ENCODE data around the gene THAP7. TPM values are rescaled to one million over a fixed set of nuclear protein-coding genes. Genes with fewer than 3 reads are reported as not detected.
A peak's percentile ranks its signal among the peaks of the same experiment; 100 is the strongest.

THAP7 gene
- total and polyA plus RNA-seq, 8 donors = 9.0 to 54.9 (median 13.8) TPM

- FAIRE-seq (no peak), DNase-seq (peak in 5 of 6 donors; percentile 29 to 70 (median 57)), ATAC-seq (peak; percentile 49 to 75 (median 59))
- H3K9me3 ChIP-seq = no peaks in the 10 kb centered on the region
- no peaks in the 10 kb centered on the region for H3K27me3 ChIP-seq
- peak overlapping the region; percentile 39 to 84 (median 58) for H3K4me3 ChIP-seq
- peaks cover 10 to 24% (median 13%) of the 10 kb centered on the region in 3 donors for H3K4me1 ChIP-seq
- peak overlapping the region in 2 of 4 donors; percentile 5 to 31 for H3K27ac ChIP-seq
- no peak for TF ChIP-seq CTCF (IDR thresholded peaks at IDR 0.05)
- no peaks in the 10 kb centered on the region for H3K36me3 ChIP-seq
- intact Hi-C loops (cut with DNase I) = no loop called here
- WGBS, 2 donors = 16 to 19% methylated on average over 23 to 32 of the region's 32 CpGs
Observed at GRCh38 chr22:20957683-20958431, 44.1 kb downstream of the THAP7 start.

GRCh38 chr22:20957102-20957682, 44.7 kb downstream of the THAP7 start:
- Histone ChIP-seq H3K27ac (peak overlapping the region in 2 of 4 donors; percentile 26 to 31), H3K4me1 (peaks cover 10 to 26% (median 13%) of the 10 kb centered on the region in 3 donors), H3K27me3 (no peaks in the 10 kb centered on the region), H3K36me3 (no peaks in the 10 kb centered on the region), H3K9me3 (no peaks in the 10 kb centered on the region), H3K4me3 (peak overlapping the region; percentile 39 to 84 (median 58))
- 0 to 1% methylated on average over 50 to 59 of the region's 59 CpGs for WGBS, 2 donors
- TF ChIP-seq CTCF (IDR thresholded peaks at IDR 0.05) = no peak
- ATAC-seq (peak; percentile 54 to 64 (median 58)), DNase-seq (peak in 5 of 6 donors; percentile 30 to 84 (median 57)), FAIRE-seq (no peak)
- intact Hi-C loops (cut with DNase I) = no loop called here

- peaks cover 15 to 33% (median 21%) of the 10 kb centered on the region in 3 donors for H3K4me1 ChIP-seq
- 42 to 49% methylated on average over 27 of the region's 27 CpGs for WGBS, 2 donors
- H3K27me3 ChIP-seq = no peaks in the 10 kb centered on the region
- no peaks in the 10 kb centered on the region for H3K9me3 ChIP-seq
- no peak for FAIRE-seq
- peak; percentile 9 to 33 (median 22) for ATAC-seq
- peak in 4 of 6 donors; percentile 31 to 60 (median 49) for DNase-seq
- H3K27ac ChIP-seq = peak overlapping the region in 3 of 4 donors; percentile 22 to 31 (median 26)
- TF ChIP-seq CTCF (IDR thresholded peaks at IDR 0.05) = no peak
- intact Hi-C loops (cut with DNase I) = no loop called here
- peak overlapping the region; percentile 39 to 84 (median 58) for H3K4me3 ChIP-seq
- peaks cover 0 to 2% (median 0%) of the 10 kb centered on the region in 3 donors for H3K36me3 ChIP-seq
Observed at GRCh38 chr22:20956258-20957101, 45.4 kb downstream of the THAP7 start.

- 91 to 97% methylated on average over 7 of the region's 7 CpGs for WGBS, 2 donors
- H3K4me1 ChIP-seq = peaks cover 23 to 43% (median 30%) of the 10 kb centered on the region in 3 donors
- no peaks in the 10 kb centered on the region for H3K27me3 ChIP-seq
- ATAC-seq (no peak), FAIRE-seq (no peak), DNase-seq (no peak)
- intact Hi-C loops (cut with DNase I) = no loop called here
- H3K27ac ChIP-seq = no peak overlapping the region
- peaks cover 0 to 2% (median 0%) of the 10 kb centered on the region in 3 donors for H3K36me3 ChIP-seq
- no peak for TF ChIP-seq CTCF (IDR thresholded peaks at IDR 0.05)
- no peak overlapping the region for H3K4me3 ChIP-seq
- no peaks in the 10 kb centered on the region for H3K9me3 ChIP-seq
Observed at GRCh38 chr22:20955548-20955947, 46.4 kb downstream of the THAP7 start.

Data from pancreas (tissue), 10 donors.